ENCODE results near the gene S100PBP.
A peak's percentile ranks its signal among the peaks of the same experiment; 100 is the strongest.

Gene S100PBP

GRCh38 chr1:32871364-32872191, 54.1 kb downstream of the S100PBP start:
- TF ChIP-seq EZH2phosphoT487 (IDR thresholded peaks at IDR 0.05; ENCODE audit: borderline replicate concordance): no peak
- TF ChIP-seq CTCF (conservative IDR thresholded peaks at IDR 0.05; ENCODE audit: low read length): no peak
- Histone ChIP-seq H3K36me3 (ENCODE audit: insufficient read depth, low read length) (no peaks in the 10 kb centered on the region), H3K9me3 (ENCODE audit: insufficient read depth, low read depth, low read length) (no peaks in the 10 kb centered on the region), H3K4me1 (ENCODE audit: insufficient read depth, low read length, poor library complexity, severe bottlenecking) (peaks cover 10% of the 10 kb centered on the region), H3K4me3 (ENCODE audit: low read length, poor library complexity, severe bottlenecking) (no peak overlapping the region), H3K9me2 (replicated peaks; ENCODE audit: low read depth, low read length) (no peaks in the 10 kb centered on the region), H3K27me3 (ENCODE audit: insufficient read depth, low read length, poor library complexity, severe bottlenecking) (no peaks in the 10 kb centered on the region), H4K20me1 (ENCODE audit: insufficient read depth, low read length, poor library complexity, severe bottlenecking) (no peaks in the 10 kb centered on the region), H3K4me2 (ENCODE audit: low read depth, low read length, poor library complexity, severe bottlenecking) (no peak overlapping the region), H2AFZ (ENCODE audit: low read length) (no peak overlapping the region), H3K79me2 (ENCODE audit: insufficient read depth, low read length) (no peaks in the 10 kb centered on the region), H3F3A (ENCODE audit: low read depth) (no peaks in the 10 kb centered on the region), H3K9ac (ENCODE audit: low read depth, low read length, poor library complexity, severe bottlenecking) (no peak overlapping the region)

- Histone ChIP-seq H3K4me2 (ENCODE audit: low read depth, low read length, poor library complexity, severe bottlenecking) (no peak overlapping the region), H3K9ac (ENCODE audit: low read depth, low read length, poor library complexity, severe bottlenecking) (peak overlapping the region; percentile 3), H3F3A (ENCODE audit: low read depth) (no peaks in the 10 kb centered on the region), H3K4me3 (ENCODE audit: low read length, poor library complexity, severe bottlenecking) (no peak overlapping the region), H4K20me1 (ENCODE audit: insufficient read depth, low read length, poor library complexity, severe bottlenecking) (no peaks in the 10 kb centered on the region), H3K4me1 (ENCODE audit: insufficient read depth, low read length, poor library complexity, severe bottlenecking) (peaks cover 10% of the 10 kb centered on the region), H3K27me3 (ENCODE audit: insufficient read depth, low read length, poor library complexity, severe bottlenecking) (no peaks in the 10 kb centered on the region), H3K9me2 (replicated peaks; ENCODE audit: low read depth, low read length) (no peaks in the 10 kb centered on the region), H2AFZ (ENCODE audit: low read length) (no peak overlapping the region), H3K36me3 (ENCODE audit: insufficient read depth, low read length) (no peaks in the 10 kb centered on the region), H3K9me3 (ENCODE audit: insufficient read depth, low read depth, low read length) (no peaks in the 10 kb centered on the region), H3K79me2 (ENCODE audit: insufficient read depth, low read length) (no peaks in the 10 kb centered on the region)
- TF ChIP-seq EZH2phosphoT487 (IDR thresholded peaks at IDR 0.05; ENCODE audit: borderline replicate concordance) (no peak), CTCF (conservative IDR thresholded peaks at IDR 0.05; ENCODE audit: low read length) (no peak)
Measured at GRCh38 chr1:32872192-32872460, 54.7 kb downstream of the S100PBP start.

GRCh38 chr1:32873484-32873883, 56.0 kb downstream of the S100PBP start:
- no peaks in the 10 kb centered on the region for H3K36me3 ChIP-seq (ENCODE audit: insufficient read depth, low read length)
- H3K9me3 ChIP-seq (ENCODE audit: insufficient read depth, low read depth, low read length): no peaks in the 10 kb centered on the region
- no peak overlapping the region for H3K9ac ChIP-seq (ENCODE audit: low read depth, low read length, poor library complexity, severe bottlenecking)
- no peaks in the 10 kb centered on the region for H3F3A ChIP-seq (ENCODE audit: low read depth)
- no peak overlapping the region for H3K4me3 ChIP-seq (ENCODE audit: low read length, poor library complexity, severe bottlenecking)
- H3K4me2 ChIP-seq (ENCODE audit: low read depth, low read length, poor library complexity, severe bottlenecking): no peak overlapping the region
- H4K20me1 ChIP-seq (ENCODE audit: insufficient read depth, low read length, poor library complexity, severe bottlenecking): no peaks in the 10 kb centered on the region
- H2AFZ ChIP-seq (ENCODE audit: low read length): no peak overlapping the region
- no peaks in the 10 kb centered on the region for H3K27me3 ChIP-seq (ENCODE audit: insufficient read depth, low read length, poor library complexity, severe bottlenecking)
- TF ChIP-seq CTCF (conservative IDR thresholded peaks at IDR 0.05; ENCODE audit: low read length) (no peak), EZH2phosphoT487 (IDR thresholded peaks at IDR 0.05; ENCODE audit: borderline replicate concordance) (no peak)
- H3K79me2 ChIP-seq (ENCODE audit: insufficient read depth, low read length): no peaks in the 10 kb centered on the region
- peaks cover 10% of the 10 kb centered on the region for H3K4me1 ChIP-seq (ENCODE audit: insufficient read depth, low read length, poor library complexity, severe bottlenecking)
- no peaks in the 10 kb centered on the region for H3K9me2 ChIP-seq (replicated peaks; ENCODE audit: low read depth, low read length)

Measured in Loucy (cell line).